Smooth muscle cell of the brain vasculature (primary cell): Measurements from ENCODE around the gene GPC6.

Source experiments
- DNase-seq: peaks from one replicate; pipeline ENCODE4 v3.0.0-alpha.2; 2012; ENCODE audit warnings: low read depth, low spot score

GPC6 gene

GRCh38 chr13:94109715-94110374, 883.2 kb downstream of the GPC6 start:
- DNase-seq: no peak

DNA sequence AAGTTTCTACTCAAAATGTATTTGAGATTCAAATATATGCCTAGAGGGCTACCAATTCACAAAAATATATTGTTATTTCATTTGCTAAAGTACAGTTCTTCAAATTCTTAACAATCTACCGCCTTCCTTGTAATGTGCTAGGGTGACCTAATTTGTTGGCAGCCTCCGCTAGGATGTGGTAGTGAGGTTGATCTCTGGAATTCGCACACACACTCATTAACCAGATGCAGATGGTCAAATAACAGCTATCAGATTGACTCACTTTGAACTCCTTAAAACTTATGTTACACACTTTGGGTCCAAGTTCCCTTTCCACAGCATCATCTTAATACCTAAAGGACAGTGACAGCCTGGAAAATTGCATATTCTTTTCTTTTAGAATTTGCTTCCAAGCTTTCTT, 885.6 kb downstream of the GPC6 start:
- peak; percentile 29 for DNase-seq

DNA sequence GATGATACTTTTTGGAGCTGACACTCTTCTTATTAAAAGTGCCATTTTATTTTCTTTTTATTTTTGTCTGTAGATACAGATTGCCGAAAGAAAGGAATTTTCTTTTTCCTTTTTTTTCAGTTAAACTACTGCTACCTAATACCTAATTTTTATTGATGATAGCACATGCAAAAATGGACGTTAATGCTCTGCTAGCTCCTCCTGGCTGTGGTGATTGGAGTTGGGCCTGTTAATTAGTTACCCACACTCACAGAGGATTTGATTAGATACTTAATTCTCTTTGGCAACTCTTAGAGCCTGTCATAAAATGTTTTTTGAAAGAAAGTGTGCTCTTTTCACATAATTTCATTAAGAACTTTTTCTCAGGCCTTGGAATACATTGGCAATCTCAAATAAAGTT, 886.1 kb downstream of the GPC6 start:
- DNase-seq: no peak

DNA sequence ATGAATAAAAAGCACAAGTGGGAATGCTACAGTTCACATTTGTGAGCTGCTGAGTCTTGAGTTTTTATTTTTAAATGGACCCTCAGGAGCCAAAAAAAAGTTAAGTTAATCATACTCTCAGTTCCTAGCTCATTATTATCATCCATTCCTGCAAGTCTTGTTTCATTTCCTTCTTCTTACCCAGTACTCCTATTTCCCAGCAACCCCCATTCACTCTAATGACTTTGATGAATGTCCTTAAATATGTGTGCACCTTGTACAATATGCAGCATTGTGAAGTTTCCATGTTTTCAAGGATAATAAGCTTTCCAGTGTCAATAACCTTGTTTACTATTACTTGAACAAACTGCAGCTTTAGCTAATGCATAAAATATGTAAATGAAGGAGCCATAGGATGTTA, 886.6 kb downstream of the GPC6 start:
- DNase-seq: no peak

DNA sequence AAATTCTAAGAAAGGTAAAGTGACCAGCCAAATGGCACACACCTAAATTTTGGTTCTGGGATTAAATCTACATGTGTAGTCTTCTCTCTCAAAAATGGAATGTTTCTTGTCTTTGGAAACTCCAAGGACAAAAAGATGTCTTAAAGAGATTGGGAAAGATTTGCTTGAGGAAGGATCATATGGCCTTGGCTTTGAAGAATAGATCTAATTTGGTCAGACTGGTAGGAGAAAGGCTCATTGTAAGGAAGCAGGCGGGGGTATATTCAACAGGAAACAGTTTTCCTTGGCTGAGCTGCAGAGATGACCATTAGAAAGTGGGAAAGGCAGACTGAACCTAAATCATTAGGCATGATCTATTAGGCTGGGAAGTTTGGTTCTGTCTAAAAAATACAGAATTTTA, 887.6 kb downstream of the GPC6 start:
- DNase-seq: no peak

GRCh38 chr13:94115054-94115453, 888.4 kb downstream of the GPC6 start:
- no peak for DNase-seq

DNA sequence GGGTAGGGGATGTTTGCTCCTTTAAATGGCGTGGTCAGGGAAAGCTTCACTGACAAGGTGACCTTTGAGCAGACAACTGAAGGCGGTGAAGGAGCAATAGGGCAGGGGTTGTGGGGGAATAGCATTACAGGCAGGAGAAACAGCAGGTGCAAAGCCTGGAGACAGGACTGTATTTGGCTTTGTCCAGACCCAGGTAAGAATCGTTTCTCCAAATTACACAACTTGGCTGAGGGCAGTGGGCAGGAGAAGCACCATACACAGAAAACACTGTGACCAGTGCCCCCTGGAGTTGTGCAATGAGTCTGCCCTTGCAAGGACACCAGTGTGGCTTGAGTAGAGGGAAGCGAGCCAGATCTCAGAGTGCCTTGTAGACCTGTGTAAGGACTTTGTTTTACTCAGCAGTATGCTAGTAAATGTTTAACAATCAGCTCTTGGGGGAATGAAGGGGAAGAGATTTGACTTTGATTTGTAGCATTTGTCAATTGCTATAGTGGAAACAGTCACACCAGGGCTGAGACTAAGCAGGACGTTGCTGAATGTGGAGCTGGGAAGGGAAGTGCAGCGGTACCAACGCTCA, 892.8 kb downstream of the GPC6 start:
- DNase-seq: no peak

DNA sequence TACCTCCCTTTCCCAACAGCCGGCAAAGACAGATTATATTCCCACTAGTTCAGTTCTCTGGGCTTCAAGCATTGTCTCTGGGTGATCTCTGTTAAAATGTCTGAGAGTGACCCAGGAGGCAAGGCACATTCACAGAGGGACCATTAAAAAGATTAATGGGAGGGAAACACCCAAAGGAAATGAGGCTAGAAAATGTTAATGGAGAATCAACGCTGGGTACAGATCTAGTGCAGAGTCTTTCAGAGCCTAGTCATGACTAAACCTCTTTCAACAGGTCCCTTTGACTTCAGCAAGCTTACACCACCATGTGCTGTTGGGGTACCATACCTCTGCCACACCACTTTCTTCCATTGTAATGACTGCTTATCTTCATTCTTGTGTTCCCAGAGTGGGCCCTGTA, 894.3 kb downstream of the GPC6 start:
- DNase-seq: no peak

DNA sequence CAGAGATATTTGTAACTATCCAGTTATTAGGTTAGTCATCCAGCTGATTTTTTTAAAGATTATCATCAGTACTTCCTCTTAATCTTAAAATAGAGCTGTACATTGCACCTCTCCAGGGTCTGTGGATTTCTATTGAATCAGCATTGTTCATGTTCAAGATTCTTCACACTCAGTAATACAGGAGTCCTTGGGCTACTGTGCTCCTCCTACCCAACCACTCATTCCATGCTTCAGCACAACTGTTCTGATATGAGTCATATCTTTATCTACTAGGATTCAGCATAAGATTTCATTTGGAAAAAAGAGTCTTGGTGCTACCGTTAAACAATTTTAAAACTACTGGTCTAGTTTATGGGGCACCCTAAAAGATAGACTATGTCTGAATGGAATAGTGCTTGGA, 895.1 kb downstream of the GPC6 start:
- no peak for DNase-seq

GRCh38 chr13:94122300-94122915, 895.8 kb downstream of the GPC6 start:
- DNase-seq: no peak

DNA sequence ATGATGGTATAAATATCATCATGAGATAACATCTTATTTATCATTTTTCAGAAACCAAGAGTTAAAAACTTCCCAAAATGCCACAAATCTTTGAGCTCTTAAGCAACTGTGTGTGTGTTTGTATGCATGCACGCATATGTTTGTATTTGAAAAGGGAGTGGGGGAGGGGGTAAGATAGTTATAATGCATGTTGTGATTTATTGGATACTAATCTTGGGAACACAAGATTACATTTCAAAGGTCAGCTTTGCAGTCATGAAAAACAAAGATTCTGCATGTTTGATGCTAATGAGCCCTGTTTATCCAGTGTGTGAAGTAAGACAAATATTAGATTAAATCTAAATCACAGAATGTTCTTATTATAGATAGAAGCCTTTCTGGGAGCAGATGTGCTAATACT, 897.0 kb downstream of the GPC6 start:
- DNase-seq: no peak

GRCh38 chr13:94128430-94128829, 901.8 kb downstream of the GPC6 start:
- no peak for DNase-seq

GRCh38 chr13:94129490-94129894, 902.9 kb downstream of the GPC6 start:
- no peak for DNase-seq

GRCh38 chr13:94138831-94139230, 912.2 kb downstream of the GPC6 start:
- no peak for DNase-seq

DNA sequence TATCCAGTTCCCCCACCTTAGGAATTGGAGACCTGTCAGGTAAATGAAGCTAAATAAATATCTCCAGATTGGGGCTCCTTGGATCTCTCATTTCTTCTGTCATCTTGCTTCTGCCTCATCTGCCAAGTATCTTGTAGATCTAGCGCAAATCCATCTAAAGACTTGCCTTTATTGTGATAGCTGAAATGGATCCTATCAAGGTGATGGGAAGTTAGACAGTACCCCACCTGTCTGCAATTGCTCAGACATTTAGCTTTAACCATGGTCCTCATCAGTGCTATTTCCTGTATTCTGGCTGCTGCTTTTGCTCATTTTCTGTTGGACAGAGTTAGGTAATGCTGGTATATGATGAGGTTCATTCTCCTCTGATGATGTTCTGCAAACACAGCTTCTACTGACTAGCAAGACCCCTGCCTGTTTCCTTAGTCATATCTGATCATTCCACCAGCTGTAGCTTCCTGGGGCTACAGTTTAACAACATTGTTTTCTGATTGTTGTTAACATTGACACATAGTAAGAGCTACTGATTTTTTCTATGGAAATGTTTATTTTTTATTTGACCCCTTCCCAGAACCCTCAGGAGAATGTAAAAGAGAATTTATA, 912.9 kb downstream of the GPC6 start:
- peak; percentile 9 for DNase-seq

DNA sequence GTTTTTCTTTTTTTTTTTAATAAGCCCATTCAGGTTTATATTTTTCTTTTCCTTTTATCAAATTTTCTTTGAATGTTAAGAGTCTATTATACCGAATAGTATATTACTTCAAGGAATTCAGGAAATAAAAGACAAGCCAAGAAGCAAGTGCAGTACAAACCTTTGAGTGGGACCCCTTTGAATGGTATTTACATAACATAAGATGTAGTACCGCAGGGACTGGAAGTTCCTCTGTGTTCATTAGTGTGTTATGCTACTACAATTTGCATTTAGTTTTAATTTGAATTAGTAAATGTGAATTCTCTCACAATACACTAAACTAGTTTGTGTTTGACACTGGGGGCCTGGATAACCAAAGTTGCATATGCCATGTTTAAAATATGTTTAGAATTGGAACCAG, 913.4 kb downstream of the GPC6 start:
- no peak for DNase-seq

GRCh38 chr13:94140511-94140910, 913.9 kb downstream of the GPC6 start:
- no peak for DNase-seq

DNA sequence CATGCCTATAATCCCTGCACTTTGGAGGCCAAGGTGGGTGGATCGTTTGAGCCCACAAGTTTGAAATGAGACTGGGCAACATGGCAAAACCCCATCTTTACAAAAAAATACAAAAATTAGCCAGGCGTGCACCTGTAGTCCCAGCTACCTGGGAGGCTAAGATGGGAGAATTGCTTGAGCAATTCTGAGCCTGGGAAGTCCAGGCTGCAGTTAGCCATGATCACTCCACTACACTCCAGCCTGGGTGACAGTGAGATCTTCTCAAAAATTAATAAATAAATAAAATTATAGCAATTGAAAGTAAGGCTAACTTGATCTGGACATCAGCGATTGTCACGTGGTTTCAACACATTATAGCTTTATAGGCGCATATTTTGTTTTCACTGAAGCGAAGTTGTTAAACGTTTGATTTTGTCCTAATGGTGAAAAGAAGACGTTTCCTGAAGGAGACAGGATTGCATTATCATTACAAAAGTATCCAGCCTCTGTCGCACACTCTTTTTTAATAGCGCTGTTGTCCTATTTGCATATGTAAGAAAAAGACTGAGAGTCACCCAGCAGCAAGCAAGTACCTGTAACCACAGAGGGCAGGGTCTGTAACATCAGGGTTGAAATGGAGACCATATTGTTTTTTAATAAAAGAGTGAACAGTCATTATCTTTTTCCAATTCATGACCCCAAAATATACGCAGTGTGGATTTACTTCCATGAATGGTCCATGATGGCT, 917.2 kb downstream of the GPC6 start:
- DNase-seq: no peak

- no peak for DNase-seq
These were observed 919.4 kb downstream of the GPC6 start for GRCh38 chr13:94145966-94146365.

DNA sequence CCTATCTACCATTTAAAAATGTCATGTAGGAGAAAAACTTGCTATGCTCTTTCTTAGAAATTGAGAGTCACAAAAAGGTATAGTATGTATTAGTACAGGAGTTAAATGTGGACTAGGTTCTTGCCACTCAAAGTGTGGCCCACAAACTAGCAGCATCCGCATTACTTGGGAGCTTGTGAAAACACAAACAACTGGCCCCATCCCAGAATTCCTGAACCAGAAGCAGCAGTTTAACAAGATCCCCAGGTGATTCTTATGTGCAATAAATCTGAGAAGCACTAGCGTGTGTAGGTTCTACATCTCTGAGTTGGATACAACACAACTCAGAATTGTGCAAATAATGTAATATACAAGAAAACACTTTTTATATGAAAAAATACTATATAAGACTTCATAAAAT, 927.0 kb downstream of the GPC6 start:
- DNase-seq: no peak

- no peak for DNase-seq
These were observed 927.8 kb downstream of the GPC6 start for GRCh38 chr13:94154367-94154766.

- DNase-seq: no peak
These were observed 931.2 kb downstream of the GPC6 start for GRCh38 chr13:94157705-94158218.
